Activated CD4-positive, alpha-beta T cell treated with anti-CD3 and anti-CD28 coated beads for 24 hours (primary cell): ENCODE measurements around the gene ERMN.

Experiments used
- DNase-seq, 2 donors: peaks; one replicate each; pipeline ENCODE4 v3.0.0-alpha.2; 2020; ENCODE audit warnings: low read depth in 2 of 2

ERMN gene

DNA sequence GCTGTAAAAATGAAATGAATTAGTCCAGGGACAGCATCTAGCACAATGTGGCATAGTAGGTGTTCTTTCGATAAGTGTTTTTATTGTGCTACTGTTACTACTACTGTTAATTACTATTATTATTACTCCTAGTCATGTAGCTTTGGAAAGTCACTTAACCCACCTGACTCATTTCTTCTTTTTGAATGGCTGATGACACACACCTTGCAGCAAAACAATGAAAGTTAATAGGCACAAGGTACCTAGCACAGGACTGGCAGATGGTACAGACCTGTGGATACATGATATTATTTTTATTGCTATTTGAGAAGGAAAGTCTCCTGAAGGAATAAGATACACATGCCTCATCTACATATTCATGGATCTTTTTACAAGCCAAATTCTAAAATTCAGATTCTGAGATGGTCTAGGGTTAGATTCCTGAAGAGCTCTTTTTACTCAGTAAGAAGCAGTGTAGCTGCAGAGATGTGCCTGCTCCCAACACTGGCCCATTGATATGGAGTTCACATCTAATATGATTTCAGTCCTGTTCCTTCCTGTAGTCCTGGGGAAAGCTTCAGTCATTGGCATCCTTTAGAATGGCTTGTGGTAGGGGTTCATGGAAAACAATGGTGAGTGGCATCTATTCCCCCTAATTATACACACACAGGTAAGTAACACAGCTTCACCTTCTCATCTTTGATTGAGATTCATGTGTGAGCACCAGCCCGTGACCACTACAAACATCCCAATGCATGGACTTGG, 7.9 kb upstream of the ERMN start:
- no peak for DNase-seq

- no peak for DNase-seq
These were observed 3.9 kb upstream of the ERMN start for GRCh38 chr2:157329524-157329923.

GRCh38 chr2:157327621-157328500, 2.2 kb upstream of the ERMN start:
- DNase-seq: peak; percentile 88 to 90

GRCh38 chr2:157327200-157327599, 1.6 kb upstream of the ERMN start:
- DNase-seq: no peak

DNA sequence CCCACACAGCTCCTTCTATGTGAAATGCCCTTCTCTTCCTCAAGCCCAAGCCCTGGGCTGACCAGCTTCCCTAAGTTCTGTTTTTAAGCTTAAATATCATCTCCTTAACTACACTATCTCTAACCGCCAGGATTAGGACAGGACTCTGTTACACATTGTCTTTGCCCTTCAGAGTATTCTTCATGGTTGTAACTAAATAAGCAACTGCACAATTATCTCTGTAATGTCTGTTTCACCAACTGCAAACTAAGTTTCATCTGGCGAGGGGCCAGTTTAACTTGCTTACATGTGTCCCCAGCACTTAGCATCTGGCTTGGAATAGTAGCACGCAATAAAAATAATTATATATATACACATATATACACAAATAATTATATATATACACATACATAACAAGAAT, 1.1 kb upstream of the ERMN start:
- no peak for DNase-seq

- DNase-seq: no peak
These were observed 1.2 kb downstream of the ERMN start for GRCh38 chr2:157324331-157324843.

- no peak for DNase-seq
These were observed 3.2 kb downstream of the ERMN start for GRCh38 chr2:157322432-157322831.

- no peak for DNase-seq
These were observed 4.2 kb downstream of the ERMN start for GRCh38 chr2:157321466-157321865.

DNA sequence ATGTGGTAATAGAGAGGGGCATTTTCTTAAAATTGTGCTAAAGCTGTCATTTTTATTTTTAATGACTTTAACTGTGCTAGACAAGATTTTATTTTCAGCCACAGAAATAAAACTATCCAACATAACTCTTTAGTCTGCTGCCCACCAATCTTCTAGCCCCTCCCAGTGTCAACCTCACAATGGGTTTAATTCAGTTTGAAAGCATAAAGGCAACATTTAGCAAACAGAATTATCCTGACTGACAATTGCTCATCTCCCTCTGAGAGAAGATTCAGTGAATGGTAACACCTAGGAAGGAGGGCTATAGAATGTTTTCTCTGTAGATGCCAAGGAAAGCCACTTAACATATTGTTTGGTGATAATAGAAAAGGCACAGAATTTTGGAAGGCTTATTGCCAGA, 5.2 kb downstream of the ERMN start:
- DNase-seq: no peak

- DNase-seq: no peak
These were observed 5.8 kb downstream of the ERMN start for GRCh38 chr2:157319795-157320194.

- DNase-seq: no peak
These were observed 6.7 kb downstream of the ERMN start for GRCh38 chr2:157318884-157319283.

DNA sequence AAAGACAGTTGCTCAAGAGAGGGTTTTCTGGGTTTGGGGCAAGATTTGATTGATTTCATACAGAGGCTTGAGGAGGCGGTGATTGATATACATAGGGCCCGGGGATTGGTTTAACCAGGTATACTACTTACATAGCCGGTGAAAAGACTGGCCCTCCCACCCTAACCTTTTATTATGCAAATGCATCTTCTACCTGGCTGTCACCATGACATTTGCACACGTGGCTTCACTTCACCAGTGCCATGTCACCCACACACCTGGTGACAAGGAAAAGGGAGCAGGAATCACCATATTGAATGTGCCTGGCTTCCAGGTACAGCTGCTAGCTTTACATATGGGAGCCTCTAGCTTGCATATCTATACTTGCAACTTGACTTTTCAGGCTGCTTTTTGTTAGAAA, 9.7 kb downstream of the ERMN start:
- no peak for DNase-seq

DNA sequence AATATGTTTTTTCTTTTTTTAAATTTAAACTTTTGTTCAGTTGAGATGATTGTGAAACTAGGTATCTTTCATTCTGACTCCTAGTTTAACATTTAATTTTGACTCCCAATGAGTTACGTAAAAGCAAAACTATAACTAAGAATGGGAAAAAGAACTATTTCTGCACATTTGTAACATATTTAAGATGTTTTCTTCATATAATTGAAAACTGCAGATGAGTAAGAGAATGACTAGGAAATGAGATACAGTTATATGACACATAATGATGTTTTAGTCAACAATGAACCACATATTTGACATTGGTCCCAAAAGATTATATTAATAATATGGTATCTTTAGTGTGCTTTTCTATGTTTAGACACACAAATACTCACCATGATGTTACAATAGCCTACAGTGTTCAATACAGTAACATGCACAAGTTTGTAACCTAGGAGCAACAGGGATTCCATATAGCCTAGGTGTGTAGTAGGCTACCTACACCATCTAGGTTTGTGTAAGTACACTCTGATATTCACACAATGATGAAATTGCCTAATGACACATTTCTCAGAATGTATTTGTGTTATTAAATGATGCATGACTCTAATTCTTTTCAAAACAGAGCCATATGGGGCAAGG, 12.6 kb downstream of the ERMN start:
- no peak for DNase-seq

DNA sequence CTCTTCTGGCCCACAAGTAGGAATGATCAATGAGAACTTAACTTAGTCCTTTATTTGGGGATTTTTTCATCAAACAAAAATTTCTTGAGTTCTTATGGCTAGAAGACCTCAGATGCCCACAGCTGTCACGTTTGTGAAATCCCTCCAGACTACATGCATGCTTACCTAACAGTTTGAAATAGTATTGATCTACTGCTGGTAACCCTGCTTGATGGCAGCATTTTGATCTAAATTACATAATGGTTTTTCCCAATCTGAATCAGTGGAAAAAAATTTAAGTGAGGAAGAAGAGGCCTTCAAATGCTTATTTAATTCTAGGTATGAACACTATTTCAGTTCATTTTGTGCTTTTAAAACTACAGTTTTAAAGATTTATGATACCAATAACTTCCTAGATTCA, 13.9 kb downstream of the ERMN start:
- DNase-seq: no peak

DNA sequence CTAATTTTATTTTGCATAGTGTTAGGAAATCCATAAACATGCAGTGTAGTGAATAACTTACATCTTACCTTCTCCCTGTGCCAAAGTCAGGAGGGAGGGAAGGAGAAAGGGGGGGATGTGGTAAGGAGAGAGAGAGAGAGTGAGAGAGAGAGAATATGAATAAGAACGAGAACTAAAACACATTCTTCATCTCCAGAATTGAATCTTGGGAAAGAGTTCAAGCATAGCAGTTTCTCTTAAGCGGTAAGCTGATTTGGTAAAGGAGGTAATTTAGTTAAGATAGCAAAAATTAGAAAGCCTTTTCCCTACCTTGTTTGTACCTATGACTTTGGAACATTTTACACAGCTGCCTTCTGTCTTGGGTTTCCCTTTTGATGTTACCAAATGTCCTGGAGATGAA, 15.7 kb downstream of the ERMN start:
- no peak for DNase-seq

DNA sequence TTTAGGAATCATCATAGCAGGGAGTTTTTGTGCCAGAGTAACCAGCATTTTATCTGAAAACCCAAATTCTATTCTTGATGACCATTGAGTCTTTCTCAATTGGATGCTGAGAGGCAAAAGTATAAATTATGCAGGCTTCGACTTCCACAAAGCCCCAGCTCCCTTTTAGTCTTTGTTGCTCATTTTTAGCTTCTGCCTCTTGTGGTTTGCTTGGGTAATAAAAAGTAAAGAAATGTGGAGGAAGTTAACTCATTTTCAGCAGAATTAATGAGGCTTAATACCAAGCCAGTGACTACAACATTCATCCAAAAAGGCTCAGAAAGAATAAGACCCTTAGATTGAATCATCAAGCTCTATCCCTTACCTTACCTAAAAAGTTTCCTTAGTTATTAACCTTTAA, 18.6 kb downstream of the ERMN start:
- DNase-seq: no peak

GRCh38 chr2:157305723-157306110, 19.9 kb downstream of the ERMN start:
- DNase-seq: no peak

DNA sequence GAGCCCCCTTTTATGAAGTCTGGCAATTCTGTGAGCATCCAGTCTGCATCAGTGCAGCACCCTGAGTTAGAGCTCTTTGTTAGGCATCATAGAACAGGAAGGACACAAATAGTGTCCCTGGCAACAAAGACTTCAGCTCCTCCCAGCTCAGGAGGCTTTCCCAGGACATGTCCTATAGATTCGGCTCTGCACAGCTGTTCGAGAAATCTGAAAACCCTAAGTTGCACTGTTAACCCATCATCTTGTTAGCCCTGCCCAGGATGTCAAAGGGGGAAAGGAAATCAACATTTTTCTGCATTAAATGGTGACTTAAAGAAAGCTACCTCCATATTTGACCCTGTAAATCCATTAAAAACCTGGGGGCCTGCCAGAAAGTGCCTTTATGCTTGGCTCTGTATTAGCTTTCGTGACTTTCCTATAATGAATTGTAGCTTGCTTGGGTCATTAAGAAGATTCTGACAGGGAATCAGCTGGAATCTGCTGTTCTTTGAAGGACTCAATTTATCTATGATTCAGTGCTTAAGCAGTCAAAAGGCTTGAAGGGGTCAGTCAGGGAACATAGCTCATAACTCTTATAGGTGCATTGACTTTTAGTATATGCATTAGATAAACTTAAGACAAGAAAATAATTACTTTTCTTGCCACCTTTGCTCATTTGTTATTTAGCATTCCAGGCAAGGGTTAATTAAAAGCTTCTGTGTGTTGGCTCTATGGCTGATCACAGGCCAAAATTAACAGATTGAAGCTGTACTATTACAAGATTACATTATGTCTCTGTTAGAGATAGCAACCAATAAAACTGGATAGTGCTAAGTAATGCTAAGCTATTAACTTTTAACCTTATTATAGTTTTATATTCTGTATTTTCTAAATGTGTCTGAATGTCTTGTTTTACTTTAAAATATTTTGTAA, 20.6 kb downstream of the ERMN start:
- no peak for DNase-seq

DNA sequence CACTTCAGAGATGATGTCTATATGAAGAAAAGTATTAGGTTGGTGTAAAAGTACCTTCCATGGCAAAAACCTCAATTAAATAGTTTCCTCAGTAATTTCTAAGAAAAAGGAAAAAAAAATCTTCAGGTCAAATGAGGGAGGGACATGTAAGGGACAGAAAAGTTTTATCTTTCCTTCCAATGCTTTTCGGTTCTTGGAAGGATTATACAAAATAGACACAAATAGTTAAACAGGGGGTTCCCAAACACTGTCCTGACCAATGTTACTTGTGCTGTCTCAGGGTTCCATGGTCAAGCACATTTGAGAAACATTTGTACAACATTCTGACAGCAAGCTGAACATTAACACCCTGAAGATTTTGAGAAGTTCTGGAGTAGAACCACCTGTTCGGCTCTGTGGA, 22.0 kb downstream of the ERMN start:
- DNase-seq: no peak

DNA sequence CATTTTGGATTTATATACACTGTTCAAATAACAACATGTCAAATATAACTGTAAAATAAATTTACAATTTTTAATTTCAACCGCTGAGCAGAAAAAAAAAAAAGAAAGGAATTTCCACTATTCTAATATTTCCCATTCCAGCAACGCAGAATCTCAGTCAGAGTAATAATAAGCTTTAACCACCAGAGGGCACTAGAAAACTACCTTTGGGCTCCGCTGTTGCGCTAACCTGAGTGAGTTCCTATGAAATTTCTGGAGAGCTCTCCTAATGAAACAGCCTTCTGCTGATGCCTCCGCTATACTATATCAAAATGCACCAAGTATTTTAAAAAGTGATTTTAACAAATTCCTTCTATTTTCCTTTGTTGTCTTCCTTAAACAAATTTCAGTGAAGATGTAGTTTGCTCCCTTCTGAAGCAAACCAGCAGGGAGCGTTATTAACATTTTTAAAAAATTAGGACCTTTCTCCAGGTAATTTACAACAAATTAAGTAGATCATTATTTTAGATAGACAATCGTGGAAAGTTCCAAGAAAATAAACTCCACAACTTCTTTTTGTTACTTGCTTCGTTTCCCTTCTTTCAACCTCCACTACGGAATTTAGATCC, 23.0 kb downstream of the ERMN start:
- no peak for DNase-seq

DNA sequence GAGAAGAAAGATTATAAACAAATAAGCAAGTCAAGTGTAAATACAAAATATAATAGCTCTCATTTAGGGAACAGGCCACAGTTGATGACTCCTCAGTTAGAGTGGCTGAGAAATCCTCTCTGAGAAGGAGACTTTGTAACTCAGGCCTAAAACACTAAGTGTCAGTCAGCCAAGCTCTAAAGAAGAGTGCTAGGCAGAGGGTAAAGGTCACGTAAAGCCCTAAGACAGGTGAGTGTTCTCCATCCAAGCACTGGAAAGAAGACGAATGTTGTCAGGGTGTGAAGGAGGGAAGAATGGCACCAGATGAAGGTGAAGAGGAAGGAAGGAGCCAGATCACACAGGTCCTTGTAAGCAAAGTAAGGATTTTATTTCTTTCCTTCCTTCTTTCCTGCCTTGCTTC, 24.3 kb downstream of the ERMN start:
- DNase-seq: no peak
